Panc1 (cell line): ENCODE results near the gene PTPN2.

Experiments
- CTCF ChIP-seq: fragments of 450-650 bp; IDR thresholded peaks from 2 replicates; pipeline ENCODE4 v1.5.1; 2017; ENCODE audit warnings: mild to moderate bottlenecking
- POLR2AphosphoS5 ChIP-seq: IDR thresholded peaks from 2 replicates; pipeline ENCODE4 v1.6.1; 2012; ENCODE audit warnings: mild to moderate bottlenecking, low read depth, low read length, moderate library complexity
- REST ChIP-seq, 2 experiments: IDR thresholded peaks; 2 replicates each; pipeline ENCODE4 v1.6.1; 2011 to 2012; ENCODE audit warnings: low read depth in 2 of 2, control low read depth in 1 of 2, low read length in 1 of 2, mild to moderate bottlenecking in 1 of 2, moderate library complexity in 1 of 2; ENCODE audit not compliant: insufficient read depth in 1 of 2
- TCF7L2 ChIP-seq: IDR thresholded peaks from 2 replicates; pipeline ENCODE4 v1.6.1; 2011; ENCODE audit warnings: mild to moderate bottlenecking, low read depth, low read length, inconsistent platforms

- no peak for TF ChIP-seq CTCF
- no peak for TF ChIP-seq TCF7L2
- TF ChIP-seq POLR2AphosphoS5 = no peak
- TF ChIP-seq REST (IDR thresholded peaks at IDR 0.05; ENCODE audit: insufficient read depth in 1 of 2, low read depth in 2 of 2, low read length in 1 of 2) = no peak
These were observed 11.0 kb upstream of the PTPN2 start for GRCh38 chr18:12895014-12895413.
